22Rv1 (cell line): Measurements from ENCODE around the gene SKAP2.

Experiments
- CTCF ChIP-seq: fragments of 450-650 bp; IDR thresholded peaks from 2 replicates; pipeline ENCODE4 v1.5.1; 2017; ENCODE audit warnings: mild to moderate bottlenecking
- ZFX ChIP-seq: fragments of 450-650 bp; IDR thresholded peaks from 2 replicates; pipeline ENCODE4 v1.6.1; 2017; ENCODE audit warnings: antibody characterized with exemption, borderline replicate concordance

GRCh38 chr7:26700386-26700785, 164.0 kb downstream of the SKAP2 start:
- TF ChIP-seq CTCF (no peak), ZFX (no peak)
